AG04450 (cell line): ENCODE results near the gene PHKA1. TPM values are rescaled to one million over a fixed set of nuclear protein-coding genes. Genes with fewer than 3 reads are reported as not detected.
"Not testable (repeated sequence)": the region's sequence is repeated elsewhere in the genome, so short reads cannot be mapped to it uniquely, and the experiment has no call there.

ENCODE experiments used
- CTCF ChIA-PET: fragments of 300-600, 350-600 bp; formaldehyde crosslinking; extraction: SDS; loops from one replicate; lab custom pipeline; 2022; ENCODE audit warnings: antibody characterized with exemption, inconsistent platforms; lab: Charles Lee
- POLR2A ChIA-PET: fragments of 350-600 bp; formaldehyde crosslinking; extraction: SDS; loops from one replicate; lab custom pipeline; 2021; ENCODE audit warnings: antibody characterized with exemption, inconsistent platforms; lab: Yijun Ruan, JAX
- DNase-seq: peaks from one replicate; pipeline ENCODE4 v3.0.0-alpha.2; 2011; ENCODE audit warnings: low read depth, low spot score
- H3K27ac ChIP-seq: one replicate; pipeline ENCODE4 v1.5.1; 2012; ENCODE audit warnings: low read depth, low read length, control low read depth
- H3K27me3 ChIP-seq: one replicate; pipeline ENCODE4 v1.6.0; 2012; ENCODE audit warnings: low read length; ENCODE audit not compliant: control insufficient read depth, insufficient read depth
- H3K4me3 ChIP-seq: 2 replicates; pipeline ENCODE4 v1.5.1; 2011; ENCODE audit warnings: mild to moderate bottlenecking, low read depth, low read length, control low read depth
- H3K9me3 ChIP-seq: 2 replicates; pipeline ENCODE4 v1.5.1; 2012; ENCODE audit warnings: low read length; ENCODE audit not compliant: control insufficient read depth, insufficient read depth
- polyA plus RNA-seq: library from polyadenylated mRNA; depleted of rRNA; stranded (reverse); fragments of >200 nt; gene quantifications from 2 replicates; pipeline ENCODE4 v1.2.3, GENCODE V29; 2011
- TF ChIP-seq, protein P1 (sequence below): IDR thresholded peaks from 2 replicates; pipeline ENCODE4 v1.5.1; 2011; ENCODE audit warnings: low read depth, low read length, control low read depth, inconsistent platforms

The PHKA1 gene
- polyA plus RNA-seq, 1 experiment = 4.9 TPM

DNA sequence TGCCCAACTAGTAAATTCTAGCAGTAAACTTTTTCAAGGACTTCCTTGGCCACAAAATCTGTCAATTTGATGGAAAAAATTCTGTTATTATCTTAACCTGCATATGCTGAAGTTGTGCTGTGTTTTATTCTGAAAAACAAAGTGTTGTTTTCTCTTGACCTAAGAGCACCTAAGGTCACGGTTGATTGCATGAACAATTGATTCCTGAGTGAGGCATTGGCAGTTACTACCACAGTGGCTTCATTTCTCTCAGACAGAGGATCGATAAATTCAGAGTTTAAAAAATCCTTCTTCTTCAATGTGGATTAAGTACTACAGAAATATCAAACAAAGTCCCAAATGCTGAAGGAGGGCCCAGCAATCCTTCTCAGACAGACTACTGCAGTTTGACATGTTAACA is 147.7 kb downstream of the PHKA1 start:
- Histone ChIP-seq H3K27ac (no peak overlapping the region), H3K27me3 (no peaks in the 10 kb centered on the region), H3K9me3 (no peaks in the 10 kb centered on the region), H3K4me3 (no peak overlapping the region)
- ChIA-PET POLR2A (no interaction called here), CTCF (no interaction called here)
- TF ChIP-seq, protein P1, sequence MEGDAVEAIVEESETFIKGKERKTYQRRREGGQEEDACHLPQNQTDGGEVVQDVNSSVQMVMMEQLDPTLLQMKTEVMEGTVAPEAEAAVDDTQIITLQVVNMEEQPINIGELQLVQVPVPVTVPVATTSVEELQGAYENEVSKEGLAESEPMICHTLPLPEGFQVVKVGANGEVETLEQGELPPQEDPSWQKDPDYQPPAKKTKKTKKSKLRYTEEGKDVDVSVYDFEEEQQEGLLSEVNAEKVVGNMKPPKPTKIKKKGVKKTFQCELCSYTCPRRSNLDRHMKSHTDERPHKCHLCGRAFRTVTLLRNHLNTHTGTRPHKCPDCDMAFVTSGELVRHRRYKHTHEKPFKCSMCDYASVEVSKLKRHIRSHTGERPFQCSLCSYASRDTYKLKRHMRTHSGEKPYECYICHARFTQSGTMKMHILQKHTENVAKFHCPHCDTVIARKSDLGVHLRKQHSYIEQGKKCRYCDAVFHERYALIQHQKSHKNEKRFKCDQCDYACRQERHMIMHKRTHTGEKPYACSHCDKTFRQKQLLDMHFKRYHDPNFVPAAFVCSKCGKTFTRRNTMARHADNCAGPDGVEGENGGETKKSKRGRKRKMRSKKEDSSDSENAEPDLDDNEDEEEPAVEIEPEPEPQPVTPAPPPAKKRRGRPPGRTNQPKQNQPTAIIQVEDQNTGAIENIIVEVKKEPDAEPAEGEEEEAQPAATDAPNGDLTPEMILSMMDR = no peak
- no peak for DNase-seq

DNA sequence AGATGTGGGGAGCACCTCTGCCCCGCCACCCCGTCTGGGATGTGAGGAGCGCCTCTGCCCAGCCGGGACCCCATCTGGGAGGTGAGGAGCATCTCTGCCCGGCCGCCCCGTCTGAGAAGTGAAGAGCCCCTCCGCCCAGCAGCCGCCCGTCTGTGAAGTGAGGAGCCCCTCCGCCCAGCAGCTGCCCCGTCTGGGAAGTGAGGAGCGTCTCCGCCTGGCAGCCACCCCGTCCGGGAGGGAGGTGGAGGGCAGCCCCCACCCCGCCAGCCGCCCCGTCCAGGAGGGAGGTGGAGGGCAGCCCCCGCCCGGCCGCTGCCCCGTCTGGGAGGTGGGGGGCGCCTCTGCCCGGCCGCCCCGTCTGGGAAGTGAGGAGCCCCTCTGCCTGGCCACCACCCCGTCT is 154.5 kb downstream of the PHKA1 start:
- POLR2A ChIA-PET, H3K27me3 ChIP-seq, DNase-seq, H3K27ac ChIP-seq, CTCF ChIA-PET, H3K4me3 ChIP-seq, H3K9me3 ChIP-seq: not testable (repeated sequence)

DNA sequence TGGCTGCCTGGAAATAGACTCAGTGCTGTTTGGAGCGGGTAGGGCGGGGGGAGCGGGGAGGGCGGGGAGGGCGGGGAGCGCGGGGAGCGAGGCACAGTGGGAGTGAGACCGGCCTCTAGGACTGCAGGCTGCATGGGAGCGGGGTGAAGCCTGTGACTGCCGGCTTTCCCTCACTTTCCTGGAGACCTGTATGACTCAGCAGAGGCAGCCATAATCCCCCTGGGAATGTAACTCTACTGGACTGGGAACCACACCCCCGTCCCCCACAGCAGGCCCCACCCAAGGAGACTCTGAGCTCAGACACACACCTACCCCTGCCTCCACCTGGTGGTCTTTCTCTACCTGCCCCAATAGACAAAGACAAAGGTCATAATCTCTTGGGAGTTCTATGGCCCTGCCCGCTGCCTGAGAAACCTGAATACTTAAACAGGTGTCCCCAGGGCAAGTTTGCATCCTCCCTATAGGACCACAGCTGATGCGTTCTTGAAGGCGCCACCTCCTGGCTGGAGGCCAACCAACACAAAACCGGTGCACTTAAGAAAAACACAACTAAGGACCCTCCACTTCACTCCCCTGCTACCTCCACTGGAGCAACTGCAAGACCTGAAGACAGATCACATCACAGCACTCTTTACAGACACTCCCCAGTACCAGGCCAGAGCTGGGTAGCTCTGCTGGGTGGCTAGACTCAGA is 159.5 kb downstream of the PHKA1 start:
- no peaks in the 10 kb centered on the region for H3K9me3 ChIP-seq
- no peak overlapping the region for H3K27ac ChIP-seq
- no peaks in the 10 kb centered on the region for H3K27me3 ChIP-seq
- TF ChIP-seq, protein P1 = no peak
- CTCF ChIA-PET = no interaction called here
- DNase-seq = no peak
- POLR2A ChIA-PET = no interaction called here
- H3K4me3 ChIP-seq = no peak overlapping the region

DNA sequence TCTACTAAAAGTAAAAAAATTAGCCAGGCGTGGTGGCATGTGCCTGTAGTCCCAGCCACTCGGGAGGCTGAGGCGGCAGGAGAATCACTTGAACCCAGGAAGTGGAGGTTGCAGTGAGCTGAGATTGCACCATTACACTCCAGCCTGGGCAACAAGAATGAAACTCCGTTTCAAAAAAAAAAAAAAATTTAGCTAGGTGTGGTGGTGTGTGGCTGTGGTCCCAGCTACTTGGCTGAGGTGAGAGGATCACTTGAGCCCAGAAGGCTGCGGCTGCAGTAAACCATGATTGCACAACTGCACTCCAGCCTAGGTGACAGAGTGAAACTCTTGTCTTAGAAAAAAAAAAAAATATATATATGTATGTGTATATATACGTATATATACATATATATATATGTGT is 161.7 kb downstream of the PHKA1 start:
- DNase-seq, POLR2A ChIA-PET, CTCF ChIA-PET, H3K9me3 ChIP-seq, H3K27me3 ChIP-seq, H3K27ac ChIP-seq, H3K4me3 ChIP-seq: not testable (repeated sequence)

- Histone ChIP-seq H3K9me3 (no peaks in the 10 kb centered on the region), H3K27me3 (no peaks in the 10 kb centered on the region), H3K27ac (no peak overlapping the region), H3K4me3 (no peak overlapping the region)
- DNase-seq = no peak
- TF ChIP-seq, protein P1 = no peak
- ChIA-PET POLR2A (no interaction called here), CTCF (no interaction called here)
Observed at GRCh38 chrX:72545990-72546389, 168.1 kb downstream of the PHKA1 start.

DNA sequence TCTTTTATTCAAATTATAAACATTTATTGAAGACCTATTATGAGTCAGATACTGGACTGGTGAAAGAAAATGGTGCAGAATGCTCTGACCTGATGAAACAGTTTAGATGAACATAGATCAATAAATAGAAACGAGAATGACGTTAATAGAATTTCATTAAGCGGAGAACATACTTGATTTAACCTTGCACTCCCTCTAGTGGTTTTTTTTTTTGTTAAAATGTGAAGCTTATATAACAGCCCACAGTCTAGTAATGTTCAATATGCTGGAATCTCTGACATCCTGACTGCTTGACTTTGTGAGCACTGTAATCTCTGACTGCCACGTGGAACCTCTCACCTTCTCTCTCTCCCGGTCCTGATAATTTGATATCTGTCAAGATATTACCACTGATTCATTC is 173.8 kb downstream of the PHKA1 start:
- peak; percentile 6 for DNase-seq
- TF ChIP-seq, protein P1 = peak; percentile 35; the same call in 1 of the 2 replicates
- ChIA-PET CTCF (interaction anchor here (0.5 to 2.9 kb wide), 20 partner anchors 8 to 547 kb away, joined by 3 to 12 read pairs (median 4); partner anchors contain the start of gene RPS4X), POLR2A (interaction anchor here (1.0 kb wide), 1 partner anchor 271 kb away, joined by 3 read pairs; no protein-coding TSS in a partner anchor)
- Histone ChIP-seq H3K9me3 (no peaks in the 10 kb centered on the region), H3K27me3 (no peaks in the 10 kb centered on the region), H3K27ac (no peak overlapping the region), H3K4me3 (no peak overlapping the region)
